ENCODE results near the gene ALKBH3.

The ALKBH3 gene

DNA sequence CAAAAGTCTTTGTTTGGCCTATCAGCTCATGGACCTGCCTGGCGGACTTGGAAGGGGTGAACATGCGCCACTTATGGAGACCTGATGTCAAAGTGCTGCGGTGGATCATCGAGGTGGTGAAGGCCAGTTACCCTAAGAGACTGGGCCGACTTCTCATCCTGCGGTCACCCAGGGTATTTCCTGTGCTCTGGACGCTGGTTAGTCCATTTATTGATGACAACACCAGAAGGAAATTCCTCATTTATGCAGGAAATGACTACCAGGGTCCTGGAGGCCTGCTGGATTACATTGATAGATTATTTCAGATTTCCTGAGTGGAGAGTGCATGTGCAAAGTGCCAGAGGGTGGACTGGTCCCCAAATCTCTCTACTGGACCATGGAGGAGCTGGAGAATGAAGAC lies 17.9 kb downstream of the ALKBH3 start:
- DNase-seq: no peak

- no peak for DNase-seq
These were observed 18.5 kb downstream of the ALKBH3 start for GRCh38 chr11:43899094-43899493.

- no peak for DNase-seq
These were observed 20.9 kb downstream of the ALKBH3 start for GRCh38 chr11:43901551-43901950.

- no peak for DNase-seq
These were observed 22.4 kb downstream of the ALKBH3 start for GRCh38 chr11:43903078-43903477.

DNA sequence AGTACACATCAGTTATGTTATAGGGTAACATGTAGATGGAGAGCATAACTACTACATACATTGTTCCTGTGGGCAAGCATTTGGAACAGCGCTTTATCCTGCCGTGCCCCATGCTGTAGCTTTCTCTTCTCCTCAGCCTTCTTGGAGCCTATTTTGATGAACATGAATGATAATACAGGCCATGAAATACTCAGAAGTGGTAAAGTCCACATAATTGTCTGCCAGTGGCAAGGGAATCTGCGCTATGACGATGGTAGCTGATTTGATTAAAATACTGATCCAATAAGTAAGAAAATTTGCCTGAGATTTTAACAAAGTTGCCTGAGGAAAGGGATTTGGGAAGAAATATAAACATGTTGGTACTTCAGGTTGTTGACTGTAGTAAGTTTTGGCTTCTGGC lies 23.3 kb downstream of the ALKBH3 start:
- DNase-seq: no peak

- DNase-seq: no peak
These were observed 24.3 kb downstream of the ALKBH3 start for GRCh38 chr11:43904742-43905535.

- DNase-seq: peak; percentile 68
These were observed 25.2 kb downstream of the ALKBH3 start for GRCh38 chr11:43905813-43906241.

GRCh38 chr11:43907028-43907975 lies 26.7 kb downstream of the ALKBH3 start:
- no peak for DNase-seq

DNA sequence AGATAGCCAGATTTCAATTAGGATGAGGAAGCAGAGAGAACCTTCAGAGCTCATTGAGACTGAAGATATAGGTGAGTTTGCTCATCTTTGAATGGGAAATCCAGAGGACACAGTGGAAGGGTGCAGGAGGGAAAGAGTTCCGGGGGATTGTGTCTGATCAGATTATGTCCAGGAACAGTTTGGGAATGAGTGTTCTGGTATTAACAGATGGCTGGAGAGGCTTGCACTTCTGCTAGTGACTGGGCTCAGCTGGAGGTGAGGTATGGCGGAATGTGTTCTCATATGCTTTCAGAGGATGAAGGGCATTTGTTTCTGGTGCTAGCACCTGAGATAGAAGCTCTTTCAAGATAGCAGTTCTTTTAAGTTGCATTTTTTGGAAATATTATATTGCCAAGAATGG lies 27.6 kb downstream of the ALKBH3 start:
- no peak for DNase-seq

DNA sequence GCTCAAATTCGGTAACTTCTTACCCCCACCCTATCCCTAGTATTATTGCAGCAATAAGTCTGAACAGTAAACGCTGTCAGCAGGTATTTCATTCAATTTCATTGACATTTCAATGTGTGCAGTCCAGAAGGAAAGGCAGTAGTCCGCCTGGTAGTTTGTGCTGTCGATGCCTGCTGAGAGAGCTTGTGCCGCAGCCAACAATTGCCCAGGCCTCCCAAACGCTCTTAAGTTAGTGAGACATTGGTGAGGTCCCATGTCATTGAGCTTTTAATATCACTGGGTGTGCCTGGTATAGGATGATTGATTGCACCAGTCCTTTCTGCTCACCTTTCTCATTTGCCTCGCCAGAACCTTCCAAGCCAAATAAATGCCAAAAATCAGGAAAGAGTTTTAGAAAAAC lies 28.1 kb downstream of the ALKBH3 start:
- DNase-seq: no peak

DNA sequence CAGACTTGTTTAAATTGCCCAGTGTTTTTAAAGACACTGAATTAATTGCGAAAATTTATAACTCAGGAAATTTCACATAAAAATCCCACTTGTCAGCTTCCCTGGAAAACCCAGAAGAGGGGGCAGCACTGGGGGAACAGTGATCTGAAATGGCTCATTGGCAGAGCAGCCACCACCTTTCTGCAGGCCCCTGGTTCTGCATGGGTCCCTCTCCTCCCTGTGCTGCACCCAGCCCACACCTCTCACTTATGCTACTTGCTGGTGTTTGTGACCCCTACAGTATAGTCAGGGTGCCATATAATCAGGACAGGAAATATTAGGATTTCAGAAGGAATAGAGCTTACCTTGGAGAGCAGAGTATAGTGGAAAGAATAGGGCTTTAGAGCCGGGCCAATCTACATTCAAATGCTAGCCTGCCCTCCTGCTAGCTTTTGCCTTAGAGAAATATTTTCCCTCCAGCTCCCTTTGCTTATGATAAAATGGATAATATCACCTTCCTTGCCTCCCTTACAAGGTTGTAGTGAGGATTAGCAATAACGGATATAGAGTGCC lies 33.3 kb downstream of the ALKBH3 start:
- no peak for DNase-seq

- DNase-seq: no peak
These were observed 33.8 kb downstream of the ALKBH3 start for GRCh38 chr11:43914466-43914865.

DNA sequence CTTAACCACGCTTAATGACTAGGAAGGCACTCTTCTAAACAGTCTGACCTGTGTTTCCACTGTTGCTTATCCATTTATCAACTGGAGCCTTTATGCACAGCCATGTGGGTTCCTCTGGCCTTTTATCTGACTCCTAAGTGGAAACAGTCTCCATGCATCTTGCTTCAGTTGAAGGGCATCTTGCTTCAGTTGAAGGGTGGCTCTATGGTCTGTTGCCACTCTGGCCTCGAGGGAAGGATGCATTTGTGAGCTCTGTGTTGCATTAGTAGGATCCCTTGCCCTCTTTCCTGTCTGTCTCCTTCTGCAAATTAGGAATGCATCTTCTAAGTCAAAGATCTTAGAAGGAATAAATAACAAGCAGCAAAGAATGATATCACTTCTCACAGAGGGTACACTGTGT lies 36.0 kb downstream of the ALKBH3 start:
- DNase-seq: no peak

- no peak for DNase-seq
These were observed 37.2 kb downstream of the ALKBH3 start for GRCh38 chr11:43917851-43918250.

DNA sequence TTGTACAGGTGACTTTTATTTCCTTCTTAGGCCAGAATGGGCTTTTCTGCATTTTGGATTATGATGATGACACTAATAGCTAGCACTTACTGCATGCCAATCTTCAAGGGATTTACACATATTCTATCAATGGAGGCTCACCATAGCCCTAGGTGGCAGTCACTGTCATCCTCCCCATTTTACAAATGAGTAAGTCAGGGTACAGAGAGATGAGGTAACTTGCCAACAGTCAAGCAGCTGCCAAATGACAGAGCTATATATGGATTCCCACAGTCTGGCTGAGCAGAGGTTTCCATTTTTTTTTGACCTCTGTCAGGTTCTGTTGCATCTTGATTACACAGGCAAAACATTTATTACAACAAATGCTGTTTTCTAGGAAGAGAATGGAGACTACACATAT lies 38.0 kb downstream of the ALKBH3 start:
- no peak for DNase-seq

GRCh38 chr11:43919852-43920597 lies 39.4 kb downstream of the ALKBH3 start:
- DNase-seq: no peak

DNA sequence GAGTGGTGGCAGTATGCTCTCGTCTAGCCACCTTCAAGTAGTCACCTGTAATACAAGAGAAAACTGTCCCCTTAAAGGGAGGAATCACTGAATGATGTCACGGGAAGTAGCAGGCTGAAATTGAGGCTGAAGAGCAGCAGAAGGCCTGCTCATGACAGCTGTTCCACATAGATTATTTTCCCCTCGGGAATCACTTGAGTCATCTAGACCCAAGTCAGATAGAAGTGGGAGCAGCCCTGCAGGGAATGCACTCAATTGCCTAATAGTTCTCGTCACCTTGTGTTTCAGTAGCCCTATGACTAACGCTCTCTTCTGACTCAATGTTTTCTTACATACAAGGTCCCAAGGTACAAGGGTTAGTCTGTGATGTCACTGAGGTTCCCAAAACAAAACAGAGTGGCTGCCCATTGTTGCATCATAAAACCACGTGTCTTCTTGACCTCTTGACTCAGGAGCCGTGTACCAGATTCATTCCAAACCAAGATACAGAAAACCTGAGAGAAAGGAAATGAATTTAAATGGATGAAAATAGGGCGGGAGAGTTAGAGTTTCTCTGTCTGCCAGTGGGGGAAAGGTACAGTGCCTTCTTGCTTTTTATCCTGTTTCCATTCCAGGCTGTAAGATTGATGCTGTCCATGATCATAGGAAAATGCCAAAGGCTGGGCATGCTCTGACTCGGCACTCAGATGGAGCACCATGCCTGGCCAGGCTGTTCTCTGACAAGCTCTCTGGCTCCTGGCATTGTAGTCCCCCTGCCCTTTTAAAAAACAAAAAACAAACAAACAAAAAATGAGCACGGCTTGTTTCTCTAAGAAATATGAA lies 40.2 kb downstream of the ALKBH3 start:
- DNase-seq: no peak

DNA sequence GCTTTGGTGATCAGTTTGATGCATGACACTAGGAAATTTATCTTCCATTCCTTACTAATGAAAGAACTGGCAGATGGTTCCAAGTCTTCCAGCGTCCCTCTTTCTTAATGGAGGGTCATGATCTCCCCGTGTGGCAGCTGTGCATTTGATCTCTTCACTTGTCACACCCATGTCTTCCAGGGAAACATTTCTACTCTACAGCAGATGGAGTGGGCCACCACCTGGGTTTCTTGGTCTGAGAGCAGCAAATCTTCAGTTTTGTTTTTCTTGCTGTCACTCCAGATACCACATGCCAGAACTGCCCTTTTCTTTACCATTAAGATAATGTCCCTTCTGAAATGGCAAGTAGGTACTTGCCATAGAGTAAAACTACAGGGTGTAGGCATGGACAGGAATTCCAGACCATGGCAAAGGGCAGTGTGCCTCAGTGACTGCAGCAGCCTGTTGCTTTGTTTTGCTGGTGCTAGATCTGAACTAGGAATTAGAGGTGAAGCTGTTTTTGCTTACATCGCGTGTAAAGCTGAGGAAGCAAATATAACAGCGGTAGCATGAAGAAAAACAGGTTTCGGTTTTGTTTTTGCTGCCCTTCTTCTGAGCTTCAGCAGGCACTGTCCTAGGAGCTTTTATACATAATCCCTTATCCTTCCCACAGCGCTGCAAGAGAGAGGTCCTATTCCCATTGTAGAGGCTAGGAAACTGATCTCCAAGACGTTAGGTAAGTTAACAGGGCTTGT lies 41.1 kb downstream of the ALKBH3 start:
- DNase-seq: no peak

GRCh38 chr11:43922295-43922648 lies 41.6 kb downstream of the ALKBH3 start:
- peak; percentile 53 for DNase-seq

- no peak for DNase-seq
These were observed 42.2 kb downstream of the ALKBH3 start for GRCh38 chr11:43922744-43923405.

Data from NCI-H146 (cell line).